SH-SY5Y (cell line): ENCODE results near the gene IRF2.

ENCODE experiments used
- GATA2 ChIP-seq: IDR thresholded peaks from 2 replicates; pipeline ENCODE4 v1.6.1; 2011; ENCODE audit warnings: mild to moderate bottlenecking, low read depth, low read length
- GATA3 ChIP-seq: IDR thresholded peaks from 2 replicates; pipeline ENCODE4 v1.6.1; 2011; ENCODE audit warnings: low read depth, mild to moderate bottlenecking, low read length, moderate library complexity

DNA sequence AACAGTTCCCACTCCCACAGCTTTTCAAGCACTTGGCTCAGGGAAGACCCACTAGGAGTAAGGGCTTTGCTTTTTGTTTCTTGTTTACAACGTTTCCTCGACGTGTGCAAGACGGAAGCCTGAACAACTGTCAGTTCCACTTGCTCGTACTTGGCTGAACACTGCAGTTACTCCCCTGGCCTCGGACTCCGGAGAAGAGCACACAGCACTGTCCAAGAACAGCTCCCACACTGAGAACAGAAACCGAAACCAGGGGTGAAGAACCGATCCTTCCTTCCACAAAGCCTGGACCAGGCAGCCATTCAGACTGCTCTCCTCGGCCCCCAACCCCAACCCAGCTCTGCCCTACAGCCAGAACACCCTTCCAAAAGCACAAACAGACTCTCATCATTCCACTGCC, 25.5 kb downstream of the IRF2 start:
- TF ChIP-seq GATA2 (no peak), GATA3 (no peak)
